Common myeloid progenitor, CD34-positive (primary cell): ENCODE results near the gene VASN.
"Not testable (repeated sequence)": the region's sequence is repeated elsewhere in the genome, so short reads cannot be mapped to it uniquely, and the experiment has no call there.

Experiments used
- CTCF ChIA-PET: fragments of 350-600 bp; sonication (Branson Sonifier 250); formaldehyde crosslinking; loops from one replicate; lab custom pipeline; 2021; ENCODE audit warnings: antibody characterized with exemption; lab: Charles Lee
- POLR2A ChIA-PET: fragments of 350-600 bp; sonication (Branson Sonifier 250); formaldehyde crosslinking; loops from one replicate; lab custom pipeline; 2021; ENCODE audit warnings: antibody characterized with exemption; lab: Charles Lee
- DNase-seq, 3 donors: peaks; one replicate each; pipeline versions ENCODE4 v3.0.0 to v3.0.0-alpha.2; 2013
- H3K27ac ChIP-seq, 2 experiments: 1 replicate in 1 of 2; 2 replicates in 1 of 2; pipeline ENCODE4 v1.7.0; 2013; ENCODE audit warnings: inconsistent platforms in 2 of 2, low read length in 2 of 2, mild to moderate bottlenecking in 2 of 2, low read depth in 1 of 2, moderate library complexity in 1 of 2; ENCODE audit not compliant: severe bottlenecking in 2 of 2, insufficient read depth in 1 of 2, poor library complexity in 1 of 2
- H3K27me3 ChIP-seq, 5 experiments: replicated peaks in 2 of 5; 1 replicate in 3 of 5; 2 replicates in 2 of 5; pipeline versions ENCODE4 v1.6.1 to v1.7.0; 2013; ENCODE audit warnings: low read length in 4 of 5, mild to moderate bottlenecking in 2 of 5, moderate library complexity in 2 of 5, inconsistent platforms in 1 of 5; ENCODE audit not compliant: insufficient read depth in 5 of 5, control insufficient read depth in 4 of 5
- H3K36me3 ChIP-seq, 4 experiments: 1 replicate in 2 of 4; 2 replicates in 2 of 4; pipeline versions ENCODE4 v1.6.1 to v1.7.0; 2013; ENCODE audit warnings: low read length in 3 of 4, control low read depth in 1 of 4, mild to moderate bottlenecking in 1 of 4; ENCODE audit not compliant: control insufficient read depth in 4 of 4, insufficient read depth in 4 of 4
- H3K4me1 ChIP-seq, 4 experiments: 1 replicate in 3 of 4; 2 replicates in 1 of 4; pipeline versions ENCODE4 v1.6.1 to v1.7.1; 2013; ENCODE audit warnings: low read length in 3 of 4, mild to moderate bottlenecking in 3 of 4, control low read depth in 1 of 4, inconsistent platforms in 1 of 4, moderate library complexity in 1 of 4; ENCODE audit not compliant: control insufficient read depth in 4 of 4, insufficient read depth in 4 of 4; ENCODE audit errors: control extremely low read depth in 1 of 4
- H3K4me3 ChIP-seq, 7 experiments: 1 replicate in 4 of 7; 2 replicates in 3 of 7; pipeline versions ENCODE4 v1.5.1 to v1.7.0; 2013; ENCODE audit warnings: mild to moderate bottlenecking in 7 of 7, low read length in 6 of 7, moderate library complexity in 6 of 7, inconsistent platforms in 2 of 7, low read depth in 2 of 7, control low read depth in 1 of 7; ENCODE audit not compliant: insufficient read depth in 4 of 7, control insufficient read depth in 1 of 7; ENCODE audit errors: extremely low read depth in 1 of 7
- H3K9me3 ChIP-seq, 5 experiments: 1 replicate in 4 of 5; 2 replicates in 1 of 5; pipeline versions ENCODE4 v1.6.1 to v1.7.1; 2013; ENCODE audit warnings: low read length in 4 of 5, mild to moderate bottlenecking in 2 of 5, inconsistent platforms in 1 of 5, low read depth in 1 of 5, moderate library complexity in 1 of 5; ENCODE audit not compliant: control insufficient read depth in 4 of 5, insufficient read depth in 2 of 5; ENCODE audit errors: control extremely low read depth in 1 of 5
- WGBS: methylation state at CpG from one replicate; pipeline ENCODE4 v1.1.5; 2013; ENCODE audit not compliant: insufficient coverage; 5-methylcytosine and 5-hydroxymethylcytosine counted together

Gene VASN

DNA sequence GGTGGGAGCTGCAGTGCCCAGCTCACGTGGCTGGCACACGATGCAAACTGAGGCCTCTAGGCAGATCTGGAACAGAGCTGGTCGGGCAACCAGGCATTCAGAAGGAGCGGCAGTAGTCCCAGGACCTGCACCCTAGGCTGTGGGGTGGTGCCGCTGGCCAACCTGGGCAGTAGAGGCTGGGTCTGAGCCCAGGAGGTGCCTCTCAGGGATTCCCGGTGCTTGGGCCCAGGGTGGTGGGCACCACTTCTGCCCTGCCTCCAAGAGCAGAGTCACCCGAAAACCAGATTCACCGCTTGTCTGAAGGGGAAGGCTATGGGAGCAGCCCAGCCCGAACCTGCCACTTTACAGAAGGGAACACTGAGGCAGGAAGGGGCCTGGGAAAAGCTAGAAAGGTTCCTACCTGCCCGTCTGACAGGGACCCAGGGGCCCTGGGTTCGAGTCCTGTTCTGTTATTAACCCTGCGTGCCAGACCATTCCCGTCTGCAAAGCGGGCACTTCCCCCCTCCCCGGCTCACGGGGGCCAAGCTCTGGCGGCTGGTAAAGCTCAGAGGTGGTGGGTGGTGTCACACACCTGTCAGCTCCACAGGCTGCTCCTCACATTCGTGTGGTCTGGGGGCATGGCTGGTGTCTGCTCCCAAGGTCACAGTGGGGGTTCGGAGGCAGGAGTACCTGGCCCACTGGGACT is 38.9 kb upstream of the VASN start:
- ChIA-PET POLR2A (interaction anchor here (0.6 to 0.8 kb wide), 2 partner anchors 13 to 25 kb away, joined by 3 read pairs; no protein-coding TSS in a partner anchor), CTCF (interaction anchor here (0.8 to 14.1 kb wide), 13 partner anchors 8 to 144 kb away, joined by 3 to 188 read pairs (median 5); no protein-coding TSS in a partner anchor)
- Histone ChIP-seq H3K4me1 (peaks cover 0 to 21% (median 14%) of the 10 kb centered on the region in 4 experiments), H3K36me3 (no peaks in the 10 kb centered on the region), H3K9me3 (no peaks in the 10 kb centered on the region), H3K27me3 (no peaks in the 10 kb centered on the region), H3K4me3 (no peak overlapping the region), H3K27ac (no peak overlapping the region)
- DNase-seq = no peak
- WGBS = 93% methylated on average over 17 of the region's 19 CpGs

- Histone ChIP-seq H3K4me3 (no peak overlapping the region), H3K27me3 (no peaks in the 10 kb centered on the region), H3K4me1 (peaks cover 0 to 16% (median 9%) of the 10 kb centered on the region in 4 experiments), H3K27ac (no peak overlapping the region), H3K36me3 (peaks cover 0 to 1% (median under 1%) of the 10 kb centered on the region in 4 experiments), H3K9me3 (no peaks in the 10 kb centered on the region)
- POLR2A ChIA-PET = interaction anchor here (0.8 kb wide), 1 partner anchor 13 kb away, joined by 3 read pairs; no protein-coding TSS in a partner anchor
- 39% methylated on average over 9 of the region's 9 CpGs for WGBS
- DNase-seq = peak in 2 of 3 donors; percentile 22 to 39
- CTCF ChIA-PET = interaction anchor here (1.2 to 14.1 kb wide), 6 partner anchors 10 to 47 kb away, joined by 3 to 188 read pairs (median 14); no protein-coding TSS in a partner anchor
These were observed 38.4 kb upstream of the VASN start for GRCh38 chr16:4333308-4333638.

- POLR2A ChIA-PET = interaction anchor here (0.8 kb wide), 1 partner anchor 12 kb away, joined by 3 read pairs; no protein-coding TSS in a partner anchor
- H3K4me1 ChIP-seq = peaks cover 0 to 12% (median 5%) of the 10 kb centered on the region in 4 experiments
- H3K36me3 ChIP-seq = not testable (repeated sequence)
These were observed 37.9 kb upstream of the VASN start for GRCh38 chr16:4333714-4334113.

DNA sequence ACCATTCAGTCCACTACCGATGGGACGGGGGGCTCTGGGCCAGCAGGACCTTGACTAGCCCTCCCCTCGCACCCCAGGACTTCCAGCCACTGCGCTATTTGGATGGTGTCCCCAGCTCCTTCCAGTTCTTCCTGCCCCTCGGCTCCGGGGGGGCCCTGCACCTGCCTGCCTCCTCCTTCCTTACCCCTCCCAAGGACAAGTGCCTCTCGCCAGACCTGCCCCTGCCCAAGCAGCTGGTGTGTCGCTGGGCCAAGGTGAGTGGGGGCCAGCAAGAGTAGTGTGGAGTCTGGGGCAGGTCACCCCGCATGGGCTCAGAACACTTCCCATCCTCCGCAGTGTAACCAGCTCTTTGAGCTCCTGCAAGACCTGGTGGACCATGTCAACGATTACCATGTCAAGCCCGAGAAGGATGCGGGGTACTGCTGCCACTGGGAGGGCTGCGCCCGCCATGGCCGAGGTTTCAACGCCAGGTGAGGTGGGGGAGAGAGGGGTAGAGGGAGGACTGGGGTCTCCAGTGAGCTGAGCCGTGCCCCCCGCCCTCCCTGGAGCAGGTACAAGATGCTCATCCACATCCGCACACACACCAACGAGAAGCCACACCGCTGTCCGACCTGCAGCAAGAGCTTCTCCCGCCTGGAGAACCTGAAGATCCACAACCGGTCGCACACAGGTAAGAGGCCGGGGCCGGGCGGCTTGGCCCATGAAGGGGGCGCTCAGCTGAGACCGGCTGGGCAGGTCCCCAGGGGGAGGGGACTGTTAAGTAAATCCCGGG is 36.7 kb upstream of the VASN start:
- Histone ChIP-seq H3K27ac (no peak overlapping the region), H3K9me3 (no peaks in the 10 kb centered on the region), H3K27me3 (no peaks in the 10 kb centered on the region), H3K4me3 (no peak overlapping the region), H3K36me3 (peaks cover 0 to 17% (median 11%) of the 10 kb centered on the region in 4 experiments), H3K4me1 (peaks cover 0 to 11% (median 2%) of the 10 kb centered on the region in 4 experiments)
- no peak for DNase-seq
- POLR2A ChIA-PET = no interaction called here
- WGBS = 96% methylated on average over 29 of the region's 32 CpGs
- CTCF ChIA-PET = interaction anchor here (0.6 to 14.1 kb wide), 4 partner anchors 17 to 132 kb away, joined by 3 to 188 read pairs (median 68); no protein-coding TSS in a partner anchor

More at GRCh38 chr16:4333714-4334113, 37.9 kb upstream of the VASN start:
- H3K9me3 ChIP-seq, H3K4me3 ChIP-seq, DNase-seq, H3K27ac ChIP-seq, H3K27me3 ChIP-seq: not testable (repeated sequence)
- WGBS = 98% methylated on average over 9 of the region's 9 CpGs
- CTCF ChIA-PET = interaction anchor here (1.3 to 14.1 kb wide), 4 partner anchors 9 to 47 kb away, joined by 3 to 188 read pairs (median 74); no protein-coding TSS in a partner anchor

- no peak for DNase-seq
- Histone ChIP-seq H3K27me3 (no peaks in the 10 kb centered on the region), H3K36me3 (peaks cover 2 to 37% (median 19%) of the 10 kb centered on the region in 4 experiments), H3K27ac (no peak overlapping the region), H3K4me3 (no peak overlapping the region), H3K4me1 (peaks cover 0 to 16% (median 3%) of the 10 kb centered on the region in 4 experiments), H3K9me3 (no peaks in the 10 kb centered on the region)
- CTCF ChIA-PET = interaction anchor here (0.9 to 11.5 kb wide), 3 partner anchors 9 to 50 kb away, joined by 3 to 132 read pairs (median 40); no protein-coding TSS in a partner anchor
- WGBS = 95% methylated on average over 29 of the region's 41 CpGs
- POLR2A ChIA-PET = no interaction called here
These were observed 34.7 kb upstream of the VASN start for GRCh38 chr16:4336701-4337539.

DNA sequence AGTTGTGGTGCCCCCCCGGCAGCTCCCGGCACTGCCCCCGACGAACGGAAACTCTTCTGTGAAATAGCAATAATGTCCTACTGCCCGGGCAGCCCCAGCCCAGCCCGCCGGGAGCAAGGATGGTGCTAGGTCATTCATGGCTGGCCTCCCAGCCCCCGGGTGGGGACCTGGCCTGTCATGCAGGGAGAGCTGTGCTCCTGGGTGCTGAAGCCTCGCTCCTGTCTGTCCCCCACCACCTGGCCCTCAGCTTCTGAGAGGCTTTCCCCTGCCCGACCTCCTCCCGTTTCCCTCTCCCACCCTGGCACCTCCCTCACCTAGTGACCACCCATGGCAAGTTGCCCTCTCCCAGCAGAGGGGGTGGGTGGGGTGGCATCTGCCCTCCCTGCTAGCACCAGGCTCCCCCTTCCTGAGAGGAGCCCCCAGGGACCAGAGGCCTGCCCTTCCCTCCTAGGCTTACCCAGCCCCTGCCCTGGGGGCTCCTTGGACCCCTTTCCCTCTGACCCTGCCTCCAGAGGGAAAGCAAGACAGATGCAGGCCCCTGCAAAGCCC is 34.0 kb upstream of the VASN start:
- POLR2A ChIA-PET = no interaction called here
- WGBS = 95% methylated on average over 11 of the region's 12 CpGs
- peaks cover 2 to 38% (median 19%) of the 10 kb centered on the region in 4 experiments for H3K36me3 ChIP-seq

More for the DNA sequence above, 34.0 kb upstream of the VASN start:
- H3K4me1 ChIP-seq = peaks cover 0 to 16% (median 3%) of the 10 kb centered on the region in 4 experiments
- H3K27ac ChIP-seq = no peak overlapping the region
- DNase-seq = no peak
- H3K27me3 ChIP-seq = no peaks in the 10 kb centered on the region
- H3K9me3 ChIP-seq = no peaks in the 10 kb centered on the region
- H3K4me3 ChIP-seq = no peak overlapping the region
- CTCF ChIA-PET = interaction anchor here (1.7 to 7.0 kb wide), 2 partner anchors 9 to 49 kb away, joined by 4 to 40 read pairs; no protein-coding TSS in a partner anchor
